PFSK-1 (cell line): ENCODE measurements around the gene MST1R.

ENCODE experiments used
- POLR2AphosphoS5 ChIP-seq: IDR thresholded peaks from 2 replicates; pipeline ENCODE4 v1.6.1; 2012; ENCODE audit warnings: low read depth, mild to moderate bottlenecking, control low read depth, low read length, moderate library complexity
- SIN3A ChIP-seq: IDR thresholded peaks from 2 replicates; pipeline ENCODE4 v1.6.1; 2012; ENCODE audit warnings: mild to moderate bottlenecking, low read length, moderate library complexity, borderline replicate concordance; ENCODE audit not compliant: insufficient read depth
- TAF1 ChIP-seq: IDR thresholded peaks from 2 replicates; pipeline ENCODE4 v1.6.1; 2012; ENCODE audit warnings: low read length, control low read depth, borderline replicate concordance; ENCODE audit not compliant: insufficient read depth
- TF ChIP-seq, protein P1 (sequence below), 2 experiments: IDR thresholded peaks; 2 replicates each; pipeline versions ENCODE4 v1.6.1 to v1.8.0; 2011 to 2012; ENCODE audit warnings: low read depth in 2 of 2, low read length in 2 of 2, control low read depth in 1 of 2, inconsistent platforms in 1 of 2, mild to moderate bottlenecking in 1 of 2, moderate library complexity in 1 of 2; ENCODE audit not compliant: insufficient read depth in 1 of 2

- no peak for TF ChIP-seq POLR2AphosphoS5
- TF ChIP-seq, protein P1, sequence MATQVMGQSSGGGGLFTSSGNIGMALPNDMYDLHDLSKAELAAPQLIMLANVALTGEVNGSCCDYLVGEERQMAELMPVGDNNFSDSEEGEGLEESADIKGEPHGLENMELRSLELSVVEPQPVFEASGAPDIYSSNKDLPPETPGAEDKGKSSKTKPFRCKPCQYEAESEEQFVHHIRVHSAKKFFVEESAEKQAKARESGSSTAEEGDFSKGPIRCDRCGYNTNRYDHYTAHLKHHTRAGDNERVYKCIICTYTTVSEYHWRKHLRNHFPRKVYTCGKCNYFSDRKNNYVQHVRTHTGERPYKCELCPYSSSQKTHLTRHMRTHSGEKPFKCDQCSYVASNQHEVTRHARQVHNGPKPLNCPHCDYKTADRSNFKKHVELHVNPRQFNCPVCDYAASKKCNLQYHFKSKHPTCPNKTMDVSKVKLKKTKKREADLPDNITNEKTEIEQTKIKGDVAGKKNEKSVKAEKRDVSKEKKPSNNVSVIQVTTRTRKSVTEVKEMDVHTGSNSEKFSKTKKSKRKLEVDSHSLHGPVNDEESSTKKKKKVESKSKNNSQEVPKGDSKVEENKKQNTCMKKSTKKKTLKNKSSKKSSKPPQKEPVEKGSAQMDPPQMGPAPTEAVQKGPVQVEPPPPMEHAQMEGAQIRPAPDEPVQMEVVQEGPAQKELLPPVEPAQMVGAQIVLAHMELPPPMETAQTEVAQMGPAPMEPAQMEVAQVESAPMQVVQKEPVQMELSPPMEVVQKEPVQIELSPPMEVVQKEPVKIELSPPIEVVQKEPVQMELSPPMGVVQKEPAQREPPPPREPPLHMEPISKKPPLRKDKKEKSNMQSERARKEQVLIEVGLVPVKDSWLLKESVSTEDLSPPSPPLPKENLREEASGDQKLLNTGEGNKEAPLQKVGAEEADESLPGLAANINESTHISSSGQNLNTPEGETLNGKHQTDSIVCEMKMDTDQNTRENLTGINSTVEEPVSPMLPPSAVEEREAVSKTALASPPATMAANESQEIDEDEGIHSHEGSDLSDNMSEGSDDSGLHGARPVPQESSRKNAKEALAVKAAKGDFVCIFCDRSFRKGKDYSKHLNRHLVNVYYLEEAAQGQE (IDR thresholded peaks at IDR 0.05; ENCODE audit: insufficient read depth in 1 of 2, low read depth in 2 of 2, low read length in 2 of 2) = no peak
- TF ChIP-seq SIN3A = no peak
- no peak for TF ChIP-seq TAF1
Measured at GRCh38 chr3:49912881-49913281, 9.2 kb upstream of the MST1R start.
